Measurements from ENCODE around the gene NTN5.
A peak's percentile ranks its signal among the peaks of the same experiment; 100 is the strongest.
"Not testable (repeated sequence)": the region's sequence is repeated elsewhere in the genome, so short reads cannot be mapped to it uniquely, and the experiment has no call there.

Gene NTN5, protein sequence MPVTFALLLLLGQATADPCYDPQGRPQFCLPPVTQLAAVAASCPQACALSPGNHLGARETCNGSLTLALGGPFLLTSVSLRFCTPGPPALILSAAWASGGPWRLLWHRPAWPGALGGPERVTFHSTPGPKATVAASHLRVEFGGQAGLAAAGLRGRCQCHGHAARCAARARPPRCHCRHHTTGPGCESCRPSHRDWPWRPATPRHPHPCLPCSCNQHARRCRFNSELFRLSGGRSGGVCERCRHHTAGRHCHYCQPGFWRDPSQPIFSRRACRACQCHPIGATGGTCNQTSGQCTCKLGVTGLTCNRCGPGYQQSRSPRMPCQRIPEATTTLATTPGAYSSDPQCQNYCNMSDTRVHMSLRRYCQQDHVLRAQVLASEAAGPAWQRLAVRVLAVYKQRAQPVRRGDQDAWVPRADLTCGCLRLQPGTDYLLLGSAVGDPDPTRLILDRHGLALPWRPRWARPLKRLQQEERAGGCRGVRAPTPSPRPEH

DNA sequence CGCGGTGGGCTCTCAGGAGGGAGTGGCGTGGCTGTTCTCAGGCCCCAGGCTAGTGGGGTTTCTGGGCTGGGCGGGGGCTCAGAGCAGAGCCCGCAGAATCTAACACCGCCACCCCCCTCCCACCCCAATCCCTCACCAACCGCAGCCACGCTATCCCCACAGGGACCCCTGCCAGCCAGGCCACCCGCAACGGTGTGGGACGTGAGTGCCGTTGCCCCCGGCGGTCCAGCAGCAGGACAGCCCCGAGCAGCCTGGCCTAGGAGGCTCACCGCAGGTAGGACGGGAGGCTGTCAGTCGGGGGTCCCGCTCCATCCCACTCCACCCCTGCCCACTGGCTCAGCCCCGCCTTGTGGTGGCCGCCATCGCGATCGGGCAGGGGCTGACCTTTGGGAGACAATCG lies at the start of gene NTN5:
Gene NTN5, minus strand, starts transcription at position 24 of the 400 bp plus-strand sequence. CDS start 2,031 bp downstream, outside the sequence.
- DNase-seq (ENCODE audit: extremely low spot score, insufficient read length, low read depth) (no peak), FAIRE-seq (no peak)

DNA sequence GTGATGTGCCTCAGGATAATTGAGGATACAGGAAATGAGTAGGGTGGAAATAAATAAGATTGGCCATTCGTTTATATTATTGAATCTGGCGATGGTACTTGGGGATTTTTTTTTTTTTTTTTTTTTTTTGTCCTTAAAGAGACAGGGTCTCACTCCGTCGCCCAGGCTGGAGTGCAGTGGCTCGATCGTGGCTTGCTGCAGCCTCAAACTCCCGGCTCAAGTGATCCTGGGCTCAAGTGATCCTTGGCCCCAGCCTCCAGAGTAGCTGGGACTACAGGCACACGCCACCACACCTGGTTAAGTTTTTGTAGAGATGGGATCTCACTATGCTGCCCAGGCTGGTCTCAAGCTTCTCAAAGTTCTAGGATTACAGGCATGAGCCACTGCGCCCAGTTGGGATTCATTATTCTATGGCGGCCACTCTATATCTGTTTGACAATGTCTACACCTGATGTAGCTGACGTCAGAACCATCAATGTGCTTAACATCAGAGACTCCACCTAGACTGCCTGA lies 49.4 kb upstream of the NTN5 start:
- DNase-seq (ENCODE audit: extremely low spot score, insufficient read length, low read depth) (no peak), FAIRE-seq (no peak)

DNA sequence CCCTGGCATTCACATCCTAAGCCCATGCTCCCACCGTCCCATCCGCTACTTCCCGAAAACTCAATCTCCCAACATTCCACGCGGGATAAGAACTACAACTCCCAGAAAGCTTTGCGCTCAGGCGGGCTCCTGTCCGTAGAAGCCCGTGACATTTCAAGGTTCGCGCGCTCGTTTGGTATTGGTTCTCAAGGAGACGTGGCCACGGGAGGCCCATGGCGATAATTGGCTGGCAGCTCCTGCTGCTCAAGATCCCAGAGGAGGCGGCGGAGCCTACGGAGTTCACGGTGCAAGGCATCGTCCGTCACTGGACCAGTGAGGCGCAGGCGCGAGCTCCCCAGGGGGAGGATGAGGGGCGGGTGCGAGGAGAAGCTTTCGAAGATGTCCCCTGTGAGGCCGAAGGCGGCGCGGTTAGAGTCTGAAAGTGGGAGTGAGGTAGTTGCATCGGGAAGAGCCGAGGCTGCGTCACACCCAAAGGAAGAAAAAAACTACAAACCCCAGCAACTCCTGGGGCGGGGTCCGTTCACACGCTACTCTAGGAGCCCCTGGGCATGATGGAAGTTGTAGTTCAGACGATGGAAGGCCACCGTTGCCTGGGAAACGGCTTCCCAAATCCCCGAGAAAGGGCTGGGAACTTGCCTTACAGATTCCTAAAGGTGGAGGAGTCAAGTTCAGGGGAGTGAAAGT lies 47.9 kb upstream of the NTN5 start:
- FAIRE-seq, result peak; percentile 99
- peak; percentile 84 for DNase-seq (ENCODE audit: extremely low spot score, insufficient read length, low read depth)

DNA sequence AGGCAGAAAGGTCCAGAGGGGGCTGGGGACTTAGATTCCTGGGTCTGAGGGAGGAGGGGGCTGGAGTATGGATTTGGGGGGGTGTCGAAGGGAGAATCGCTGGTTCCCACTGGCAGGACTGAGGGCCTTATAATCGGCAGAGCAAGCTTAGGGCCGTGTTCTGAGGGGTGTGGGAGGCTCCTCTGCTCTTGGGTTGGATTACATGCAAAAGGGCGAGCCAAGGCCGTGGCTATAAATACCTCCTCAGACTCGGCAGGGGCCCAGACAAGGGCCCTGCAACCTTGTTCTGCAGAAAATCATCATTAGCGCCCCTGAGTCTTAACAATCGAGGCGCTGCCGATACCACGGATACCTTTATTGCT lies 47.4 kb upstream of the NTN5 start:
- FAIRE-seq, result no peak

DNA sequence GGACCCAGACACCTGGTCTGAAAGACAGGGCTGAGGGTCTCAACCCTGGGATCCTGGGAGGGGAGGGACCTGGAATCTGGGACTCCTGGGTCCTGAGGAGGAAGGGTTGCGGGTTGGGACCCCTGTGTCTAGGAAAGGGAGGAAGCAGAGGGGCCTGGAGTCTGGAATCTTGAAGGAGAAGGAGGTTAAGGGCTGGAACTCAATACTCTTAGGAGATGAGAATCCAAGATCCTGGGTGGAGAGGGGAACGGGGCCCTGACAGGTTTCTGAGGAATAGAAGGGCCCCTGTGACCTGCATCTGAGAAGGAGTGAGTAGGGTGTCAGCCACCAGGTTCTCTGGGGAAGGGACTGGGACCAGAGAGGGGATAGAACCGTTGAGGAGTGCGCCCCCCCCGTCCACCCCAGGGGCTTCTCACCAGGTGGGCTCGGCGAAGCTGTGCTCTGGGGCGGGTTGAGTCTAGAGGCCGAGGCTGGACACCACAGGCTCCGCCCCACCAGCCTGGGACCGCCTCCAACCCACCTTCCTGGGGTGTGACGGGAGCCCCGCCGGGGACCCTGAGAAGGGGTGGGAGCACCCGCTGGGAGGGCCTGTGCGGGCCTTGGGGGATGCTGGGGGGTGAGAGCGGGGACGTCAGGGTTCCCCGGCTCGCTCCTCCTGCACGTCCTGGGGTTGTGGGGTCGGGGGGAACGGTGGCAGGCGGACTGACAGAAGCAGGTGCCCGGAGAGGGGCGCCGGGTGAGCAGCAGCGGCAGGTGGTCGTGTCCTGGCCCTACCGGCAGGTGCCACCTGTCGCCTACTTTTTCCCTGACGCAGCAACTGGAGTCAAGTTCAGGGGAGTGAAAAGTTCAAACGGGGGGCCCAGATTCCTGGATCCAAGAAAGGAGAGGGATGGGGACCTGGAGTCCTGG lies 46.7 kb upstream of the NTN5 start, which contains the start of gene MAMSTR:
Gene MAMSTR, minus strand, starts transcription at position 463 of the 909 bp plus-strand sequence. CDS start 694 bp downstream, outside the sequence.
- DNase-seq (ENCODE audit: extremely low spot score, insufficient read length, low read depth), result no peak
- no peak for FAIRE-seq

More for the DNA sequence above, 47.4 kb upstream of the NTN5 start:
- no peak for DNase-seq (ENCODE audit: extremely low spot score, insufficient read length, low read depth)

DNA sequence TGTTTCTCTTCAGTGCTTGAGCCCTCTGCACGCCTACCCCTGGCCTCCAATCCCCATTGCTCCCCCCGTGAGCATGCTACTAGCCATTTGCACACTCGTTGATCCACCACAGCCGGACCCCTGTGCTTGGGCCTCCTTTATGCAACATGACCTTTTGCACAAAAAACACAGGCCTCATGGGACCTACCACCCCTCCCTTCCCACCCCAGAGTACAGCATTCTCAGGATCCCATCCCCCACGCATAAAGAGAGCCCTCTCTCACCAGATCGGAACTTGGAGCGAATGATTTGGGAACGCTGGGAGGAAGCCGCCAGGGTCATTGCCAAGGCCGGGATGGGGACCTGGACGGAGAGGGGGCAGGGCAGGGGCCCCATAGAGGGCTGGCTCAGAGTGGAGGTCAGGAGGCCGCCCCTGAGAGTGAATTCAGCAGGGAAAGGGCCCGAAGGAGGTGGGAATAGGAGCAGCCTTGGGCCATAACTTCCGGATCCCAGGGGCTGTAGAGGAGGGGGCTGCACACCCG lies 46.0 kb upstream of the NTN5 start:
- FAIRE-seq, result no peak
- no peak for DNase-seq (ENCODE audit: extremely low spot score, insufficient read length, low read depth)

DNA sequence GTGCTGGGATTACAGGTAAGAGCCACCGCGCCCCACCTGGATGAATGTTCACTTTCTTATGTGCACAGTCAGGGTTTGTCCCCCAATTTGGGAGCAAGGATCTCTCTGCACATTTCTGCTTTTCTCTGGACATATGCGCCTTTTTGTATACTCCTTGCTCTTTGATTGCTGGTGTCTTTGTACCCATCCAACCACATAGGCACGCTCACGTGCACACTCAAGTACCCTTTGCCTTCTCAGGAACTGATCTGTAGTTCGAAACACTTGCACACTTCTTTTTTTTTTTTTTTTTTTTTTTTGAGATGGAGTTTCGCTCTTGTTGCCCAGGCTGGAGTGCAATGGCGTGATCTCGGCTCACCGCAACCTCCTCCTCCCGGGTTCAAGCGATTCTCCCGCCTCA lies 45.3 kb upstream of the NTN5 start:
- FAIRE-seq; DNase-seq (ENCODE audit: extremely low spot score, insufficient read length, low read depth): not testable (repeated sequence)

DNA sequence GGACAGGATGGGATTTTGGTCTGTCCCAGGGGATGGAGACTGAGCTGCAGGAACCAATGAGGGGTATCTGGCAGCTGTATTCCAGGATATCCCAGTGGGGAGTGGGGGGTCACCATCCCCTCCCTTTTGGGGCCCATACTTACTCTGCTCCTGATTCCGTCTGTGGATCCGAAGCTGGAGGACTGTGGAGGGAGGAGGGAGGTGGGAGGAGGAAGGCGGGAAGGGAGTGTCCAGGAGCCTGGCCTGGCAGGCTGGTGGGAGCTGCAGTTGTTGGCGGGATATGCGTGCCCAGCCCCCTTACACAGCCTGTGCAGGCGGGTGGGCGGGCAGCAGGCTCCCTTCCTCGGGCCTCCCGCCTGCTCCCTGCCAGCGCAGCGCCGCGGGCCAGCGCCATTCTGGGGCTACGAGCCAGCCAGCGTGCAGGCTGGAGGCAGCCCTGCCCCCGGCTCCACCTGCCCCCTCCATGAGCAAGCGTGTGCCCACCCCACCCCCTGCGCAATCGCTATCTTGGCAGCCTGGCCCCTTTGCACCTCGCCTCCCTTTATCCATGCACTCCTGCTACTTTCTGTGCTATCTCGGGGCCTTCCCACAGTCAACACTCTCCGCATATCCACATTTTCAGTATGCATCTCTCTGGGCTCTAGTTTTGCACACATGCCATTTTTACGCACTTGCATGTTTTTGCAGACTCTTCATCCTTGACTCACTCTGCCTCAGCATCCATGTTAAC lies 43.9 kb upstream of the NTN5 start:
- FAIRE-seq (no peak), DNase-seq (ENCODE audit: extremely low spot score, insufficient read length, low read depth) (no peak)

DNA sequence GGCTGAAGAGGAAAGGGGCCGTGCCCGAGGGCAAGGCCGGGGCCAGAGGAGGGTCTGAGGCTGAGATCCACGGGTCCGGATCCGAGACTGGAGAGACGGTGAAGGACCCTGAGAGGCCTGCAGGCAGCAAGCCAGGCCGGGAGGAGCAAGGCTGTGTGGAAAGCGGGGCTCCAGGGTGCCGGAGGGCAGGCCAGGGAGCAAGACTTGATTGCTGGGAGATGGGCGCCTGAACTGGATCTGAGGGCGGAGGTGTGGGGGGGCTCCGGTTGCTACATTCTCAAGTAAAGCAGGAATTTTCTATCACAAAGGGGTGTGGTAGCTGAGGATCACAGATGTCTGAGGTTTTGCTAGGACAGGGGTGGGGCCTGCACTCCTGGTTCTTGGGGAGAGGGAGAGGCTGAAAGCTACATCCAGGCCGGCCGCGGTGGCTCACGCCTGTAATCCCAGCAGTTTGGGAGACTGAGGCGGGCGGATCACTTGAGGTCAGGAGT lies 42.9 kb upstream of the NTN5 start:
- DNase-seq (ENCODE audit: extremely low spot score, insufficient read length, low read depth), result no peak
- FAIRE-seq, result no peak

DNA sequence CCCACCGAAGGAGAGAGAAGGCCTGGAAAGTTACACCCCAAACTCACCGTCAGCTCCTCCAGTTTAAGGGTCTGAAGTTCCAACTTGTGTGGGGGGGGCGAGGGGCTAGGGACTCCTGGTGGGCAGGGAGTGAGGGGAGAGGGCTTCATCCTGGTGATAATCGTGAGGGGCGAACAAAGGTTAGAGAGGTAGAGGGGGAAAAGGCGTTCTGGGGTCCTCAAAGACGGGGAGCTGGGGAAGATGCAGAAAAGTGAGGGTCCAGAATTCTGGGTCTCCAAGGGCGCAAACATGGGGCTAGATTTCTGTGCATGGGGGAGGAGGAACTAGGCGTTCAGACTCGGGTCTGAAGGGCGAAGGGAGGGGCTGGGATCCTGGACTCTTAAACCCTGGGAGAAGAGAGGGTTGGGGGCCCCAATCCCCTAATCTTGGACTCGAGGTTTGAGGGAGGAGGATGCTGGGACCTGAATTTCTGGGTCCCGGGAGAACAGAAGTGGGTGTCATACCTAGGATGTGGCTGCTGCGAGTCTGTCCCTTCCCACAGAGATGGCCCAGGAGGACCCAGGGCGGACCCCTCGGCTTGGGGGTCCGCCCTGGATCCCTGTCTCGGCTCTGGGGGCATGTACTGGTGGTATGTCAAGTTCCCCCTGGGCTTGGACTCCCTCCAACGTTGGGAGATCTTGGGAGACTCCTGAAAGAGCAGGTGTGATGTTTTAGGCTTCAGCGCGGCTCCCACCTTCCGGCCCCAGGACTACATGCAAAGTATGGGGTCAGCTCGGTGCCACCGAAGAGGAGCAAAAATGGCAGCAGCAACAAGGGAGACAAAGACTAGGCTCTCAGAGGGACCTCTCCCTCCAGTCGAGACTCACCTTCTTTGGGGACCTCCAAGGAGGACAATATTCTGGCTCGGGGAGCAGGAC lies 42.2 kb upstream of the NTN5 start:
- no peak for DNase-seq (ENCODE audit: extremely low spot score, insufficient read length, low read depth)
- peak; percentile 29 for FAIRE-seq

DNA sequence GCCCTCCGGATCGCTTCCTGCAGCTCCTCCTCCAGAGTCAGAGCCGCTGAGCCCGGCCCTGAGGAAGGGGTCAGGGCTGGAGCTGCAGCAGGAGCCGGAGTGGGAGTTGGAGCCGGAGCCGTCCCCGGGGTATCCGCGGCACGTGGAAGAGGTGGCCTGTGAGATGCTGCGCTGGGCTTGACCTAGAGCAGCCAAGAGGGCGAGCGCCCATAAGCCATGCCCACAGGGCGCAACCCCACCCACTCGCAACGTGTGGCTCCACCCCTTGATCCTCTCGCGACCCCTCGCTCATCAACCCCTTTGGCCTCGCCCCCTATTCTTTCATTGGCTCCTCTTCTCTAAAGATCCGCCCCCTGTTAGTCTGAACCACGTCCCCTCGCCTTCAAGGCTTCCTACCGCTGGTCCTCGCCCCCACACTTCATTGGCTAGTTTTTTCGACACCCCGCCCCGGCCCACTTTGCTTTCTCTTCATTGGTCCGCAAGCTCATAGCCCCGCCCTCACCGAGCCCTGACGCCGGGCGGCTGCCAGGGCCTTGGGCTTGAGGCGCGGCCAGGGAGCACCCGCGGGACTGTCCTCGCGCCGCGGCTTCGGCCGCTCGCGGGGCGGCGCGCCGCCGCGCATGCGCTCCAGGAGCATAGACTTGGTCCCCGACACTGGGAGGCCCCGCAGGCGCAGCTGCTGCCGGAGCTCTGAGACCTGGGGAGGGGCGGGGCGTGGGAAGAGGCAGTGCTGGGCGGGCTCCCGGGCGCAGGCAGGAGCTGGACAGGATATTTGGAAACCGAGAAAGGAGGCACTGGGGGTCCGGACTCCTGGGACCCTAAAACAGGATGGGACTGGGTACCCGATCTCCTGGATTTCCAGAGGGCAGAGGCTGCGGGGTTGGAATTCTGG lies 41.3 kb upstream of the NTN5 start:
- FAIRE-seq (peak; percentile 98), DNase-seq (ENCODE audit: extremely low spot score, insufficient read length, low read depth) (peak; percentile 98)

DNA sequence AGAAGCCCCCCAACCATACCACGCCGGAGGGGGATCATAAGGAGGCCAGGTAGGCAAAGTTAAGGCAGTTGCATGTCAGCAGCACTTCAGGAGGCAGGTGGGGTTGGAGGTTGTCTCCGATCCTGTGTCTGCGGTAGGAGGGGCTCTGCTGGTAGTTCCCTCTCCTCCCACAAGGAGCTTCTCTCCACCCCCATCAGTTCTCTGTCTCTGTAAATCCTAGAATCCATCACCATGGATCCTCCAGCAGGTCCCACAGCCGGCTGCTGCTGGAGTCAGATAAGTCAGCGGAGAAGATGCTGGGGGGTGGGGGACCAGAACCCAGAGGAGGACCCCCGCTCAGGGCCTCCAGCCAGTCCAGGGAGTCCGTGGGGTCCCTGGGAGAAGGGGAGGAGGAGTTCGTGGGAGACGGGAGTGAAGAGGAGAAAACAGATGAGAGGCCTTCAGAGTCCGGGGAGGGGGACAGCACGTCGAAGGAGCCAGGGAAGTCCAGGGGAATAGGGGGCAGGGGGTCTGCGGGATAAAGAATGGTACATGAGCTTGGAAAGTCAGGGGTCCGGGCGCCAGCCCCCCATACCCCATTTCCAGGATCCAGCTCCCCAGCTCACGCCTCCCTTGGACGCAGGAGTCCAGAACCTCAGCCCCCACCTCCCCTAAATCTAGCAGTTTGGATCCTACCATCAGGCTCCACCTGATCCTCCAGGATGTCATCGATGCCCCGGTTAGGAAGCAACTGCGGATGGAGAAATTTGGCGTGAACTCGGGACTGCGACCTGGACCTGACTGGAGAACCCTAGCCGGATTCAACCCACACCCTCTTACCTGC lies 40.4 kb upstream of the NTN5 start:
- no peak for FAIRE-seq
- DNase-seq (ENCODE audit: extremely low spot score, insufficient read length, low read depth), result no peak

DNA sequence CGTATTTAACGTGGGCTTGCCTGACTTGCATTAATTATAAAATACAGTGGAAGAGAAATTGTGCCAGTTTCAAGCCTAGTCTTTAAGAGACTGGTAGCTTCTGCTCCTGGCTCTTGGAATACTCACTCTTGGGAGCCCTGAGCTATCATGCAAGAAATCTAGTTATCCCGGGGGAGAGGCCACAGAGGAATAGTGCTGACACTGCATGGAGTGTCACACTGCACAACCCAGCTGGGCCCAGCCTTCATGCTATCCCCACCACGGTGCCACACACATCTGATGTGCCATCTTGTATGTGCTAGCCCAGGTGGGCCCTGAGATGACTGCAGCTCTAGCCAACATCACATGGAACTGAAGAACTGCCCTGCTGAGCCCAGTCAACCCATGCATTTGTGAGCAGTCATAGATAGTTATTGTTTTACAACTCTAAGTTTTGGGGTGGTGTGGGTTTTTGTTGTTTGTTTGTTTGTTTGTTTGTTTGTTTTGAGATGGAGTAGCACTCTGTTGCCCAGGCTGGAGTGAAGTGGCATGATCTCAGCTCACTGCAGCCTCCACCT lies 38.4 kb upstream of the NTN5 start:
- no peak for DNase-seq (ENCODE audit: extremely low spot score, insufficient read length, low read depth)
- FAIRE-seq, result no peak

DNA sequence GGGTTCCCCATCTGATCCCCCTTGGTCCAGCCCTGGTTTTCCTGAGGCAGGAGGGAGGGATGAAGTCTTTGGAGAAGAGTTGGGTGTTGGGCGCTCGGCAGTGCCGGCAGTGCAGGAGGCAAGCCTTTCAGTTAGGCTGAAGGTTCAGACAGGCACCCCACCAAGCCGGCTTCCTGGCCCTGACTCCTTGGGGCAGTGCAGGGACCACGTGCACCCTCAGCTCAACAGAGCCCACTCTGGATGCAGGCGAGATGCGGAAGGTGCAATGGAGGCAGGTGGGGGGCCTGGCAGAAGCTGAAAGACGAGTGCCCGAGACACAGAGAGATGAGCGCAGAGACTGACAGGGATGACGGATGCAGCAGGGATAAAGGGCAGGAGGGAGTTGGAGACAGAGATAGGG lies 35.7 kb upstream of the NTN5 start:
- DNase-seq (ENCODE audit: extremely low spot score, insufficient read length, low read depth), result no peak
- FAIRE-seq, result no peak

DNA sequence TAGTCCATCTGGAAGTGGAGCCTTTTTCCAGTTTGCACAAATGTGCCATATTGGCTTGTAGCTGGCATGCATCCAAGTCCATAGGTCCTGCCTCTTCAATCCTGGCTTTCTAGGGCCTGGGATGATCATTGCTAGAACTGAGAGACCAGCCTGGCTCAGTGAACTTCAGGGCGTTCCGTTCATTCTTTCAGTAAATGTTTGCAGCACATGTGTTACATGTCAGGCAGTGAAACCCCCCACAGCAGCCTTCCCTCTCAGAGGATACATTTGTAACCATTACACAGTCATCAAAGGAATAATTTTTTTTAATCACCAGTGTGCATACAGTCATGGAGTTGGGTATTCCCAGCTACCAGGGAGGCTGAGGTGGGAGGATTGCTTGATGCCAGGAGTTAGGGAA lies 32.6 kb upstream of the NTN5 start:
- DNase-seq (ENCODE audit: extremely low spot score, insufficient read length, low read depth) (no peak), FAIRE-seq (no peak)

DNA sequence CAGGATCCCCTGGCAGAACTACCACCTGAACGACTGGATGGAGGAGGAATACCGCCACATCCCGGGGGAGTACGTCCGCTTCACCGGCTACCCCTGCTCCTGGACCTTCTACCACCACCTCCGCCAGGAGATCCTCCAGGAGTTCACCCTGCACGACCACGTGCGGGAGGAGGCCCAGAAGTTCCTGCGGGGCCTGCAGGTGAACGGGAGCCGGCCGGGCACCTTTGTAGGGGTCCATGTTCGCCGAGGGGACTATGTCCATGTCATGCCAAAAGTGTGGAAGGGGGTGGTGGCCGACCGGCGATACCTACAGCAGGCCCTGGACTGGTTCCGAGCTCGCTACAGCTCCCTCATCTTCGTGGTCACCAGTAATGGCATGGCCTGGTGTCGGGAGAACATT lies 30.5 kb upstream of the NTN5 start:
- FAIRE-seq (no peak), DNase-seq (ENCODE audit: extremely low spot score, insufficient read length, low read depth) (no peak)
